GM12878 (cell line): ENCODE results near the gene ZNF79. TPM values are rescaled to one million over a fixed set of nuclear protein-coding genes. Genes with fewer than 3 reads are reported as not detected.

Experiments used
- ATAC-seq: fragments of 200-7000 bp; cut with Tn5 transposase; 3 replicates; pipeline ENCODE4 v1.9.1; 2020; ENCODE audit warnings: mild to moderate bottlenecking, moderate library complexity
- BruUV-seq: library from RNA; stranded (reverse); fragments of 400-500 nt; replicated peaks from 2 replicates; lab custom pipeline; 2021; lab: Mats Ljungman, UMichigan
- CTCF ChIA-PET: fragments of 300-600 bp; sonication (Branson Sonifier 250); formaldehyde crosslinking; extraction: SDS; loops from one replicate; lab custom pipeline; 2021; ENCODE audit warnings: inconsistent platforms; lab: Yijun Ruan, JAX
- POLR2A ChIA-PET: fragments of 350-600 bp; formaldehyde crosslinking; extraction: SDS; loops from one replicate; lab custom pipeline; 2021; ENCODE audit warnings: inconsistent platforms; lab: Charles Lee
- RAD21 ChIA-PET: fragments of 300-600 bp; sonication (Branson Sonifier 250); formaldehyde crosslinking; loops from one replicate; lab custom pipeline; 2023; ENCODE audit warnings: antibody characterized with exemption; ENCODE audit not compliant: unreplicated experiment; lab: Charles Lee
- SMC1A ChIA-PET: fragments of 300-600 bp; sonication (Branson Sonifier 250); formaldehyde crosslinking; loops from one replicate; lab custom pipeline; 2023; ENCODE audit not compliant: unreplicated experiment, uncharacterized antibody; lab: Charles Lee
- DNase-seq: peaks from one replicate; pipeline ENCODE4 v3.0.0-alpha.2; 2011; ENCODE audit warnings: low read depth, low spot score
- FAIRE-seq: peaks from 3 replicates; lab custom pipeline; 2011; peaks lifted over from hg19 to GRCh38; lab: Jason Lieb, UNC
- H2AFZ ChIP-seq: 2 replicates; pipeline ENCODE4 v1.6.0; 2011; ENCODE audit warnings: low read depth, low read length, control low read depth; ENCODE audit not compliant: control insufficient read depth
- H3K27ac ChIP-seq: 2 replicates; pipeline ENCODE4 v1.5.1; 2011; ENCODE audit warnings: control low read depth; ENCODE audit not compliant: control insufficient read depth, insufficient read depth
- H3K27me3 ChIP-seq, 2 experiments: replicated peaks in 1 of 2; 2 replicates each; pipeline versions ENCODE4 v1.6.0 to v1.6.1; 2011; ENCODE audit warnings: low read length in 1 of 2; ENCODE audit not compliant: control insufficient read depth in 2 of 2, insufficient read depth in 2 of 2
- H3K36me3 ChIP-seq, 2 experiments: 2 replicates each; pipeline ENCODE4 v1.5.1; 2011; ENCODE audit warnings: low read length in 1 of 2; ENCODE audit not compliant: control insufficient read depth in 2 of 2, insufficient read depth in 2 of 2
- H3K4me1 ChIP-seq: 2 replicates; pipeline ENCODE4 v1.6.1; 2011; ENCODE audit warnings: mild to moderate bottlenecking, low read length, moderate library complexity, mixed read lengths; ENCODE audit not compliant: control insufficient read depth, insufficient read depth
- H3K4me2 ChIP-seq: 2 replicates; pipeline ENCODE4 v1.6.0; 2011; ENCODE audit warnings: control low read depth; ENCODE audit not compliant: control insufficient read depth, insufficient read depth
- H3K4me3 ChIP-seq: fragments of 200-600 bp; sonication (generic); 2 replicates; pipeline ENCODE4 v1.5.1; 2016
- H3K79me2 ChIP-seq: 2 replicates; pipeline ENCODE4 v1.6.0; 2011; ENCODE audit warnings: low read length; ENCODE audit not compliant: control insufficient read depth, insufficient read depth
- H3K9ac ChIP-seq: 2 replicates; pipeline ENCODE4 v1.8.0; 2011; ENCODE audit warnings: low read length, control low read depth, mixed read lengths; ENCODE audit not compliant: control insufficient read depth, insufficient read depth
- H3K9me3 ChIP-seq: replicated peaks from 3 replicates; pipeline ENCODE4 v1.5.1; 2011; ENCODE audit warnings: mild to moderate bottlenecking, low read length; ENCODE audit not compliant: control insufficient read depth, insufficient read depth
- H4K20me1 ChIP-seq: 2 replicates; pipeline ENCODE4 v1.6.0; 2011; ENCODE audit not compliant: control insufficient read depth, insufficient read depth
- CEBPB ChIP-seq, 2 experiments: fragments of 150-350 bp in 1 of 2; IDR thresholded peaks; 2 replicates each; pipeline ENCODE4 v1.6.1; 2012 to 2014; ENCODE audit warnings: low read depth in 2 of 2, low read length in 2 of 2, borderline replicate concordance in 1 of 2, inconsistent platforms in 1 of 2
- EED ChIP-seq: sonication (generic); IDR thresholded peaks from 2 replicates; pipeline ENCODE4 v1.6.1; 2016; ENCODE audit warnings: antibody characterized with exemption, low read depth
- EGR1 ChIP-seq, 2 experiments: IDR thresholded peaks; 1 replicate in 1 of 2; 2 replicates in 1 of 2; pipeline ENCODE4 v1.6.1; 2011 to 2012; ENCODE audit warnings: low read depth in 2 of 2, low read length in 2 of 2, borderline replicate concordance in 1 of 2, mild to moderate bottlenecking in 1 of 2, moderate library complexity in 1 of 2
- HCFC1 ChIP-seq: fragments of 150-350 bp; IDR thresholded peaks from 2 replicates; pipeline ENCODE4 v1.6.1; 2014; ENCODE audit warnings: low read length
- IRF4 ChIP-seq: IDR thresholded peaks from 2 replicates; pipeline ENCODE4 v1.6.1; 2011; ENCODE audit warnings: low read depth, low read length
- NFIC ChIP-seq: IDR thresholded peaks from 2 replicates; pipeline ENCODE4 v1.6.1; 2012; ENCODE audit warnings: low read depth, mild to moderate bottlenecking, inconsistent platforms, low read length, moderate library complexity
- NFXL1 ChIP-seq: fragments of 450-650 bp; IDR thresholded peaks from 2 replicates; pipeline ENCODE4 v1.6.1; 2017; ENCODE audit warnings: antibody characterized with exemption, mild to moderate bottlenecking, borderline replicate concordance
- PAX8 ChIP-seq: fragments of 450-650 bp; IDR thresholded peaks from 2 replicates; pipeline ENCODE4 v1.6.1; 2017; ENCODE audit warnings: mild to moderate bottlenecking, moderate library complexity
- POLR2AphosphoS2 ChIP-seq: IDR thresholded peaks from 2 replicates; pipeline ENCODE4 v1.6.1; 2011; ENCODE audit warnings: low read depth, mild to moderate bottlenecking, low read length, improper control_type of control experiment, moderate library complexity
- POU2F2 ChIP-seq: IDR thresholded peaks from 3 replicates; pipeline ENCODE4 v1.6.1; 2011; ENCODE audit warnings: low read depth, mild to moderate bottlenecking, low read length, borderline replicate concordance
- SMAD1 ChIP-seq: fragments of 450-650 bp; IDR thresholded peaks from 2 replicates; pipeline ENCODE4 v1.6.1; 2018; ENCODE audit warnings: mild to moderate bottlenecking, low read depth; ENCODE audit not compliant: partially characterized antibody
- SREBF1 ChIP-seq: IDR thresholded peaks from 2 replicates; pipeline ENCODE4 v1.6.1; 2012; ENCODE audit warnings: mild to moderate bottlenecking, low read length
- TAF1 ChIP-seq: IDR thresholded peaks from 2 replicates; pipeline ENCODE4 v1.6.1; 2011; ENCODE audit warnings: mild to moderate bottlenecking, low read depth, low read length, borderline replicate concordance
- USF1 ChIP-seq: IDR thresholded peaks from 2 replicates; pipeline ENCODE4 v1.6.1; 2011; ENCODE audit warnings: borderline replicate concordance, low read depth, mild to moderate bottlenecking, moderate library complexity, mixed read lengths, low read length; ENCODE audit not compliant: insufficient read depth; ENCODE audit errors: extremely low read length
- WRNIP1 ChIP-seq: IDR thresholded peaks from 2 replicates; pipeline ENCODE4 v1.6.1; 2011; ENCODE audit warnings: low read depth, low read length, improper control_type of control experiment, borderline replicate concordance
- YY1 ChIP-seq: IDR thresholded peaks from 2 replicates; pipeline ENCODE4 v1.6.1; 2011; ENCODE audit warnings: low read depth, mild to moderate bottlenecking, low read length
- WGBS: methylation state at CpG from one replicate; pipeline ENCODE4 v1.1.6; 2016; ENCODE audit warnings: low lambda C conversion rate; ENCODE audit not compliant: insufficient replicate concordance, insufficient coverage; ENCODE audit errors: missing lambda C conversion rate; 5-methylcytosine and 5-hydroxymethylcytosine counted together
- in situ Hi-C: fragments of 300-500 bp; cut with MboI; formaldehyde crosslinking; loops from 9 replicates; pipeline ENCODE4 v1.14.3; 2018; ENCODE audit warnings: mixed read lengths
- intact Hi-C: fragments of 100-400 bp; cut with micrococcal nuclease; formaldehyde crosslinking; loops from one replicate; pipeline ENCODE4 v1.14.2; 2022; ENCODE audit not compliant: unreplicated experiment
- polyA plus RNA-seq, 11 experiments: library from polyadenylated mRNA; depleted of rRNA in 4 of 11; unstranded in 6 of 11; stranded (reverse) in 5 of 11; fragments of >200 nt; fragmentation: Nextera tagmentation in 4 of 11; fragmentation: Illumina TruSeq in 1 of 11; extraction: Ambion mirVana in 4 of 11; extraction: Trizol in 1 of 11; gene quantifications; 1 replicate in 1 of 11; 2 replicates in 10 of 11; pipeline versions ENCODE4 v1.2.1 to v1.2.3, GENCODE V29; 2011 to 2016; ENCODE audit warnings: inconsistent platforms in 2 of 11, missing spikeins in 2 of 11, low read depth in 1 of 11
- total RNA-seq, 4 experiments: library from RNA; depleted of rRNA in 3 of 4; stranded (reverse); fragments of >200 nt in 3 of 4; fragmentation: Illumina TruSeq in 1 of 4; extraction: Trizol in 1 of 4; gene quantifications; 2 replicates each; pipeline versions ENCODE4 v1.2.1 to v1.2.3, GENCODE V29; 2013 to 2021
- TF ChIP-seq, protein P1 (sequence below): fragments of 450-650 bp; IDR thresholded peaks from 2 replicates; pipeline ENCODE4 v1.6.1; 2018; ENCODE audit warnings: mild to moderate bottlenecking, low read depth, moderate library complexity; ENCODE audit not compliant: partially characterized antibody
- TF ChIP-seq, protein P2 (sequence below): fragments of 450-650 bp; IDR thresholded peaks from 2 replicates; pipeline ENCODE4 v1.6.1; 2016; ENCODE audit warnings: mild to moderate bottlenecking

ZNF79 gene
- total and polyA plus RNA-seq, 10 of the 15 experiments (the other 5 are each of a cell fraction or from before 2014, with no cell fraction given): 1.8 to 14.1 (median 11.7) TPM

- TF ChIP-seq POU2F2: no peak
- TF ChIP-seq IRF4: no peak
- no peak for TF ChIP-seq HCFC1
- TF ChIP-seq EGR1 (IDR thresholded peaks at IDR 0.05; ENCODE audit: borderline replicate concordance in 1 of 2, low read depth in 2 of 2, low read length in 2 of 2): no peak
- TF ChIP-seq WRNIP1: no peak
- no peak for TF ChIP-seq PAX8
- TF ChIP-seq POLR2AphosphoS2: no peak
Observed at GRCh38 chr9:127422787-127423186, 1.4 kb upstream of the ZNF79 start (continued).

GRCh38 chr9:127423476-127423933 is 677 bp upstream of the ZNF79 start:
- in situ Hi-C loops (no loop called here), intact Hi-C loops (loop anchor here (5.0 to 10.0 kb wide), 2 partner anchors 111 to 479 kb away; no protein-coding TSS in a partner anchor)
- no peaks in the 10 kb centered on the region for H3K27me3 ChIP-seq
- H3K9me3 ChIP-seq: no peaks in the 10 kb centered on the region
- H3K4me2 ChIP-seq: peak overlapping the region; percentile 92
- peak; percentile 23 for FAIRE-seq
- ChIA-PET RAD21 (interaction anchor here (1.2 kb wide), 3 partner anchors 25 to 34 kb away, joined by 3 read pairs; no protein-coding TSS in a partner anchor), POLR2A (interaction anchor here (1.2 to 2.8 kb wide), 2 partner anchors 27 kb away, joined by 5 to 26 read pairs; partner anchors contain the start of genes LRSAM1, RPL12 and SLC2A8), SMC1A (interaction anchor here (0.7 to 2.0 kb wide), 5 partner anchors 27 to 483 kb away, joined by 3 to 7 read pairs (median 4); partner anchors contain the start of gene SLC2A8), CTCF (interaction anchor here (0.6 to 1.9 kb wide), 6 partner anchors 25 to 311 kb away, joined by 3 to 6 read pairs (median 4); partner anchors contain the start of genes LRSAM1, RPL12 and SLC2A8)
- no peak for DNase-seq
- H3K4me3 ChIP-seq: peak overlapping the region; percentile 90
- H3K4me1 ChIP-seq: peaks cover 13% of the 10 kb centered on the region
- 2% methylated on average over 9 of the region's 9 CpGs for WGBS
- no peaks in the 10 kb centered on the region for H4K20me1 ChIP-seq
- TSS peak; percentile 92 for BruUV-seq
- H3K27ac ChIP-seq: peak overlapping the region; percentile 88
- ATAC-seq: no peak; the same call in 2 of the 3 replicates
- peak overlapping the region; percentile 99 for H2AFZ ChIP-seq
- H3K36me3 ChIP-seq: no peaks in the 10 kb centered on the region; a peak in 1 of 4 replicates
- peak overlapping the region; percentile 99 for H3K9ac ChIP-seq
- H3K79me2 ChIP-seq: peaks cover 44% of the 10 kb centered on the region
- TF ChIP-seq YY1 (no peak), NFIC (peak; percentile 36; the same call in 1 of the 2 replicates), EED (no peak), TAF1 (no peak), SMAD1 (no peak), NFXL1 (no peak), USF1 (no peak), SREBF1 (no peak), CEBPB (IDR thresholded peaks at IDR 0.05; ENCODE audit: borderline replicate concordance in 1 of 2, low read depth in 2 of 2, low read length in 2 of 2) (no peak)
- TF ChIP-seq, protein P1, sequence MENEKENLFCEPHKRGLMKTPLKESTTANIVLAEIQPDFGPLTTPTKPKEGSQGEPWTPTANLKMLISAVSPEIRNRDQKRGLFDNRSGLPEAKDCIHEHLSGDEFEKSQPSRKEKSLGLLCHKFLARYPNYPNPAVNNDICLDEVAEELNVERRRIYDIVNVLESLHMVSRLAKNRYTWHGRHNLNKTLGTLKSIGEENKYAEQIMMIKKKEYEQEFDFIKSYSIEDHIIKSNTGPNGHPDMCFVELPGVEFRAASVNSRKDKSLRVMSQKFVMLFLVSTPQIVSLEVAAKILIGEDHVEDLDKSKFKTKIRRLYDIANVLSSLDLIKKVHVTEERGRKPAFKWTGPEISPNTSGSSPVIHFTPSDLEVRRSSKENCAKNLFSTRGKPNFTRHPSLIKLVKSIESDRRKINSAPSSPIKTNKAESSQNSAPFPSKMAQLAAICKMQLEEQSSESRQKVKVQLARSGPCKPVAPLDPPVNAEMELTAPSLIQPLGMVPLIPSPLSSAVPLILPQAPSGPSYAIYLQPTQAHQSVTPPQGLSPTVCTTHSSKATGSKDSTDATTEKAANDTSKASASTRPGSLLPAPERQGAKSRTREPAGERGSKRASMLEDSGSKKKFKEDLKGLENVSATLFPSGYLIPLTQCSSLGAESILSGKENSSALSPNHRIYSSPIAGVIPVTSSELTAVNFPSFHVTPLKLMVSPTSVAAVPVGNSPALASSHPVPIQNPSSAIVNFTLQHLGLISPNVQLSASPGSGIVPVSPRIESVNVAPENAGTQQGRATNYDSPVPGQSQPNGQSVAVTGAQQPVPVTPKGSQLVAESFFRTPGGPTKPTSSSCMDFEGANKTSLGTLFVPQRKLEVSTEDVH: no peak
- TF ChIP-seq, protein P2, sequence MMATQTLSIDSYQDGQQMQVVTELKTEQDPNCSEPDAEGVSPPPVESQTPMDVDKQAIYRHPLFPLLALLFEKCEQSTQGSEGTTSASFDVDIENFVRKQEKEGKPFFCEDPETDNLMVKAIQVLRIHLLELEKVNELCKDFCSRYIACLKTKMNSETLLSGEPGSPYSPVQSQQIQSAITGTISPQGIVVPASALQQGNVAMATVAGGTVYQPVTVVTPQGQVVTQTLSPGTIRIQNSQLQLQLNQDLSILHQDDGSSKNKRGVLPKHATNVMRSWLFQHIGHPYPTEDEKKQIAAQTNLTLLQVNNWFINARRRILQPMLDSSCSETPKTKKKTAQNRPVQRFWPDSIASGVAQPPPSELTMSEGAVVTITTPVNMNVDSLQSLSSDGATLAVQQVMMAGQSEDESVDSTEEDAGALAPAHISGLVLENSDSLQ: peak; percentile 67
